HG03060 (cell line): ENCODE results near the gene SFI1.

ENCODE experiments used
- ATAC-seq: cut with Tn5 transposase; IDR thresholded peaks from one replicate; pipeline ENCODE4 v1.9.1; 2021; ENCODE audit warnings: low read depth, moderate number of reproducible peaks; ENCODE audit not compliant: unreplicated experiment

The SFI1 gene

GRCh38 chr22:31613904-31614296 lies 117.6 kb downstream of the SFI1 start:
- no peak for ATAC-seq

- no peak for ATAC-seq
These were observed 118.6 kb downstream of the SFI1 start for GRCh38 chr22:31614781-31615490.

- ATAC-seq, result no peak
These were observed 119.1 kb downstream of the SFI1 start for GRCh38 chr22:31615491-31615860.

GRCh38 chr22:31615940-31616314 lies 119.6 kb downstream of the SFI1 start:
- ATAC-seq, result no peak

- ATAC-seq, result no peak
These were observed 120.1 kb downstream of the SFI1 start for GRCh38 chr22:31616315-31616980.

- ATAC-seq, result no peak
These were observed 121.7 kb downstream of the SFI1 start for GRCh38 chr22:31618057-31618456.

GRCh38 chr22:31618471-31619176 lies 122.3 kb downstream of the SFI1 start:
- no peak for ATAC-seq

GRCh38 chr22:31619611-31620300 lies 123.4 kb downstream of the SFI1 start:
- ATAC-seq, result no peak

GRCh38 chr22:31620756-31621480 lies 124.6 kb downstream of the SFI1 start:
- no peak for ATAC-seq

GRCh38 chr22:31621507-31622124 lies 125.3 kb downstream of the SFI1 start:
- no peak for ATAC-seq

GRCh38 chr22:31622980-31623379 lies 126.6 kb downstream of the SFI1 start:
- ATAC-seq, result no peak

- no peak for ATAC-seq
These were observed 127.4 kb downstream of the SFI1 start for GRCh38 chr22:31623592-31624304.

GRCh38 chr22:31625257-31625640 lies 128.9 kb downstream of the SFI1 start:
- ATAC-seq, result no peak

GRCh38 chr22:31625661-31626426 lies 129.5 kb downstream of the SFI1 start:
- ATAC-seq, result no peak

GRCh38 chr22:31626427-31627150 lies 130.3 kb downstream of the SFI1 start:
- no peak for ATAC-seq

- ATAC-seq, result no peak
These were observed 130.9 kb downstream of the SFI1 start for GRCh38 chr22:31627223-31627731.

- ATAC-seq, result no peak
These were observed 132.0 kb downstream of the SFI1 start for GRCh38 chr22:31628362-31628761.
